Activated naive CD8-positive, alpha-beta T cell treated with anti-CD3 and anti-CD28 coated beads, Interleukin-2, amount 50 U/mL, for 16 hours (primary cell): ENCODE measurements around the gene CPOX.
"Not testable (repeated sequence)": the region's sequence is repeated elsewhere in the genome, so short reads cannot be mapped to it uniquely, and the experiment has no call there.

ENCODE experiments used
- DNase-seq: peaks from one replicate; pipeline ENCODE4 v3.0.0-alpha.2; 2020; ENCODE audit warnings: low read depth, low spot score

Gene CPOX

DNA sequence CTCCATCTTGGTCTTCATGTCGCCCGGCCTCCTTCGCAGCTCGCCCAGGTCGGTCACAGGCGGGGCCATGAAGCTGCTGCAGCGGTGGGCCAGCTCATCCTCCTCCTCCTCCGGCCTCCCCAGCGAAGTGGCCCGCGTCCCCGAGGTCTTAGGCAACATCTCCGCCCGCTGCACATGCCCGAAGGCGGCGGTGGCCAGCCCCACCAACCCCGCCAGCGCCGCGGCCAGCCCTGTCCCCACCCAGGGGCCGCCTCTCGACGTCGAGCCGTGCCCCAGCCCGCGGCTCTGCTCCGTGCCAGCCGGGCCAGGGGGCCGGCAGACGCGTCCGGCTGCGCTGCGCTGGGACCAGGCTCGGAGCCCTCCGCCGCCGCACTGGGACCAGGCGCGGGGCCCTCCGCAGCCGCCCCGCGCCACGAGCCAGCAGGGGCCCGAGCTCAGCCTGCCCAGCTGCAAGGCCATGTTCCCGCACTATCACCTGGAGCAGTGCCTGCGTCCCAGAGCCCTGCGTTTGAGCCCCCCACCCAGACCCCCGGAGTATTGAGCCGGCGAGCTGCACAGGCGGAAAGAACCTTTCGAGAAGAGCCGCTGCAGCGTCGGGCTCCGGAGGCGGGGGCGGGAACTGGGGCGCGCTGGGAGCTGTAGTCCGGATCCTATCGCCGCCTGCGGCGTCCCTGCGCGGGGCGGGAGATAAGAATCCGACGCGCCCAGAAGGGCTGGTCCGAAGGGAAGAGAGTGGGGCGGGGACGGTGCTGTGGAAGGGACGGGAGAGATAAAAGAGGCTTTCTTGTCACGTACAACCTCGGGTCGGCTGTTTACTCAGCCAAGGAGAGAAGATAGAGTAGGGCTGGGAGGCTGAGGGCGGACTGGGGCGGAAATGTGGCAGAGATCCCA is at the start of gene CPOX:
CPOX (minus strand) TSS at position 566 of the 891 bp plus-strand sequence; CDS start at position 459, 107 bp downstream.
- peak; percentile 72 for DNase-seq

DNA sequence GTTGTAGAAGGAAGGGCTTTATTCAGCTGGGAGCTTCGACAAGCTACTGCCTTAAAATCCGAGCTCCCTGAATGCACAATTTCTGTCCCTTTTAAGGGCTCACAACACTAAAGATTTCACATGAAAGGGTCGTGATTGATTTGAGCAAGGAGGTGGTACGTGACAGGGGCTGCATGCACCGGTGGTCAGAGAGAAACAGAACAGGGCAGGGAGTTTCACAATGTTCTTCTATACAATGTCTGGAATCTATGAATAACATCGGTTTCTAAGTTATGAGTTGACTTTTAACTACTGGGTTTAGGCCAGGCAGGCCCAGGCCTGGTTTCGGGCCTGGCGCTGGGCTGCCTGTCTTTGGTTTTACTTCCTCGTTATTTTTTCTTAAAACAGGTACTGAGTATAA is 49.4 kb upstream of the CPOX start:
- DNase-seq, result not testable (repeated sequence)

GRCh38 chr3:98641756-98642155 is 48.3 kb upstream of the CPOX start:
- not testable (repeated sequence) for DNase-seq

DNA sequence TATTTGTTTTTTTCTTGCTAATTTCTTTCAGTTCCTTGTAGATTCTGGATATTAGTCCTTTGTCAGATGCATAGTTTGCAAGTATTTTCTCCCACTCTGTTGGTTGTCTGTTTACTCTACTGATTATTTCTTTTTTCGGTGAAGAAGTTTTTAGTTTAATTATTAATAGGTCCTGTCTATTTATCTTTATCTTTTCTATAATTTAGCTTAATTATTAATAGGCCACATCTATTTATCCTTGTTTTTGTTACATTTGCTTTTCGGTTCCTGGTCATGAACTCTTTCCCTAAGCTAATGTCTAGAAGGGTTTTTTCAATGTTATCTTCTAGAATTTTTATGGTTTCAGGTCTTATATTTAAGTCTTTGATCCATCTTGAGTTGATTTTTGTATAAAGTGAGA is 45.1 kb upstream of the CPOX start:
- not testable (repeated sequence) for DNase-seq

DNA sequence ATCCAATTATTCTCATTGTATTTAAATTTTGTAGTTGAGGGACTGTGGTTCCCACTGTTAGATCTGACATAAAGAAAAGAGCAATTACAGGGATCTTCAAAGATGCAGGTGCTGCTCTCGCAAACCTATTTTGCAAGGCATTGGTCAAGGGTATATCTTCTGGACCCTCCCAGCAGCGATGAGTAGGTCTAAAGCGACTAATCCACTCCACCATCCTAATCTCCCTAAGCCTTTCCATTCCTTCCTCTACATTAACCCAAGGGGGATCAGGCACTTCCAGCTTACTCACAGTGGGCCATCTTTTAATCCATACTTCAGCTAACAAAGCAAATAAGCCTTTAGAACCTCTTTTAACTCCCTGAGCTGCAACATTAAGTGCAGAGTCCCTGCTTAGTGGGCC is 37.0 kb upstream of the CPOX start:
- DNase-seq, result no peak

GRCh38 chr3:98628317-98628716 is 34.9 kb upstream of the CPOX start:
- DNase-seq, result no peak

GRCh38 chr3:98626151-98626550 is 32.7 kb upstream of the CPOX start:
- no peak for DNase-seq

- DNase-seq, result no peak
These were observed 30.3 kb upstream of the CPOX start for GRCh38 chr3:98623572-98624280.

- no peak for DNase-seq
These were observed 24.4 kb upstream of the CPOX start for GRCh38 chr3:98617841-98618240.

DNA sequence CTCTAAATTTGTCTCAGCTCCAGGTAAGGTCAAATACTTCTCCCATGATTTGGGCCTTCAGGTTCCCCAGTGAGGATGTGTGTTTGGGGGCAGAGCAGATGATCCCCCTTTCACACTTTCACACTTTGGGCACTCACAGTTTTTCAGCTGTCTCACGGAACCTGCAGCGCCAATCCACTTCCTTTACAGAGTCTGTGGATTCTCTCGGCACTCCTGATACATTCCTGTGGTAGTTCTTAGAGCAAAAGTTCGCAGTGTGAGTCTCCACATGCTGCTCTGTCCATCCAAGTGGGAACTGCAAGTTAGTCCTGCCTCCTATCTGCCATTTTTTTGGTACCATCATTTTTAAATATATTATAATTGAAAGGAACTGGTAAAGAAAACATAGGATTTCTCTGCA is 20.2 kb upstream of the CPOX start:
- DNase-seq, result no peak

DNA sequence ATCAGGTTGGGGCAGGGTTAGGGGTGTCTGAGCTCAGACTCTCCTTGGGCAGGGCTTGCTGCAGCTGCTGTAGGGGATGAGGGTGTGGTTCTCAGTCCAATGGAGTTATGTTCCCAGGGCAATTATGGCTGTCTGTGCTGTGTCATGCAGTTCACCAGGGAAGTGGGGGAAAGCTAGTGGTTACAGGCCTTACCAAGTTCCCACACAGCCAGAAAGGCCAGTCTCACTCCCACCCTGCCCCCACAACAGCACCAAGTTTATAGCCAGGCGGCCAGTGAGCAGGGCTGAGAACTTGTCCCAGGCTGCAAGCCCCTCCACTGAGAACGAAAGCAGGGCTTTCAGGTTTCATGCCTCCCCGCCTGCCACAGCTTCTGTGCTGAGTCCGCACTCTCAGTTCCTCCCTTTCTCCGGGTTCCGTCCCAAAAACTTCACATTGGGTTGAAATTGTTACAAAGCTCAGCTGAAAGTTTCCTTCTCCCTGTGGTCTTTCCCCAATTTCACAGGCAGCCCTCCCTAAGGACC is 19.6 kb upstream of the CPOX start:
- DNase-seq, result no peak

GRCh38 chr3:98612587-98612986 is 19.2 kb upstream of the CPOX start:
- DNase-seq, result no peak

DNA sequence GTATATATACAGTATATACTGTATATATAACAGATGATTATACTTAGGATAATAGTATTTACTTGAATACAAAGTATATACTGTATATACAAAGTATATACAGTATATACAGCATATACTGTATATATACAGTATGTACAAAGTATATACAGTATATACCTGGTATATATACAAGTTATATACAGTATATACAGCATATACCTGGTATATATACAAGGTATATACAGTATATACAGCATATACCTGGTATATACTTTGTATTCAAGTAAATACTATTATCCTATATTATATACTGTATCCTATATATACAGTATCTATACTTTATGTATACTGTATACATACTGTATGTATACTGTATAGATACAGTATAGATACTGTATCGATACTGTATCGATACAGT is 14.6 kb upstream of the CPOX start:
- no peak for DNase-seq

DNA sequence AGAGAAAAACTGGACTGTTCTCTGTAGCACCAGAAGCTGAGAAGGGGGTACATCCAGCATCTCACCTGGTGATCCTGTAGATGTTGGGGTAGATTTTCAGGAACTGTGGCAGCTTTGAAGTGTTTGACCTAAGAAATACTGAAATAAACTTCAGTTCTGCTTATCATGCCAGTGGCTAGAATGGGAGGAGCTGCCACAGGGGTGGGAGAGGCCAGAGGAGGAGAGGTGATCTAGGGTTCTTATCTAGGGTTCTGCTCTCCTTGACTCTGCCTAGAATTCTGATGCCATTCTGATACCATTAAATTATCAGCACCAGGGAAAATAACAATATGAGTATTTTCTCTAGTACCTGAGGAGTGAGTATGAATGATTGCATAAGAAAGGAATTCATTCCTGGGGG is 10.2 kb upstream of the CPOX start:
- no peak for DNase-seq

DNA sequence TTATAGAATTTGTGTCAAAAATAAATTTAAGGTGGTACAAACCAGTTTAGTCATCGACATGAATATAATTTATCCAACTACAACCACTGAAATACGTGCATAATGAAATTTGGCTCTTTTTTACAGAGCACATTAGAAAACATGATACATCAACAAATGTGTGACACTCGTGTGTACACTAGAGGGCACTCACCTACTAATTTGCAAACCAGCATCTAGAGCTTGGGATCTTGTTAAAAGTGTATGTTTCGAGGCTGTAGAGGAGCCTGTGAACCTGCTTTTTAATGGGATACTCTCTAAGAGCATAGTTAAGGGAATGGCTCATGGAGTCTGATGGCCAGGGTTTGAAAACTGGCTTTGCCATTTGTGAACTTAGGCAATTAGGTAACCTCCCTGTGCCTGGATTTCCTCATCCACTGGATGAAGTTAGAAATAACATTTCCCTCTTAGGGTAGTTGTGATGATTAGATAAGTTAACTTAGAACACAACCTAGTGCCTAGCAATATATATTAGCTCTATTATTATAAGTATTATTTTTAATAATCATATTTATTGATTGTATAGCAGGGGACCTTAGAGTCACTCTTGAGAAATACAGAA is 8.8 kb upstream of the CPOX start:
- DNase-seq, result no peak

DNA sequence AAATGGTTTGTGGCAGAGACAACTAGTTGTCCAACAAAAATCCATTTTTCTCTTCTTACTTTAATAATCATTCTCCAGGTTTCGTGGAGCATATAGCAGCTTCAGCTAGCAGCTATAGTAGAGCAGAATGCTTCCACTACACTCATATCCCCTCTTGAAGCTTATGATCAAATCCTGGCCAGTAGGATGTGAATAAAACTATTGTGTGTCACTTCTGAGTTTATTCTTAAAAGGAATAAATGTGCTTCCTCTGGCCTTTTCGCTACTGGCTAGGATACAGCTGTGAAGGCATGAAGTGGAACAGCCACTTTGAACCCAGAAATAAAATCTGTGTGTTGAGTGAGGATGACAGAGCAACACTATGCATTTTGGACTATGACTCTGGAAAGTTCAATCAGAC is 7.8 kb upstream of the CPOX start:
- DNase-seq, result no peak

DNA sequence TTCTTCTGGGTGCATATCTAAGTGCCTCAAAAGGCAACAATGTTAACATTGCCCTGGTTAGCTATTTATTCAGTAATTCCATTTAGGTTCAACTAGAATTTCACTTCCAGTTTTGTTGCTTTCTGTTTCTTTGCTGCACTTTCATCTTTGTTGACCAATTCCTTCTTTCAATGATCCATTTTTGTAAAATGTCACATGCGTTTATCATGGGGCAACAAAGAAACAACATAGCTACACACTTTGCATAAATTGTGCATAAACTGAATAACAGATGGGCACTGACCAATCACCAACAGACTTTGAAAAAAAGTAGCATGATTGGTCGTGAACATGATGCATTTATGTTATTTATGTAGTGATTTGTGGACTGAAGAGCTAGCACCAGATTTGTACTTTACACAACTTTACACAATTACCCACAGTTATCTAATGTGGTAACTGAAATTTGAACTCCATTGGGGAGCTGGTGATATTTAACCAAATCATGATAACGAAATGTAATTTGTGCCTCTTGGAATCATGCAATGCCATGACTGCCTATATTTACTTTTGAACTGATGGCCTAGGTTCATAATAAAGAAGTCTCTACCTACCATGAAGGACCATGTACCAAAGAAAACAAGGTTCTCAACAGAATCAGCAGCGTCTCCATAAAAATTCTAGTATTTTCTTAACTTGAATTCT is 7.1 kb upstream of the CPOX start:
- DNase-seq, result no peak

DNA sequence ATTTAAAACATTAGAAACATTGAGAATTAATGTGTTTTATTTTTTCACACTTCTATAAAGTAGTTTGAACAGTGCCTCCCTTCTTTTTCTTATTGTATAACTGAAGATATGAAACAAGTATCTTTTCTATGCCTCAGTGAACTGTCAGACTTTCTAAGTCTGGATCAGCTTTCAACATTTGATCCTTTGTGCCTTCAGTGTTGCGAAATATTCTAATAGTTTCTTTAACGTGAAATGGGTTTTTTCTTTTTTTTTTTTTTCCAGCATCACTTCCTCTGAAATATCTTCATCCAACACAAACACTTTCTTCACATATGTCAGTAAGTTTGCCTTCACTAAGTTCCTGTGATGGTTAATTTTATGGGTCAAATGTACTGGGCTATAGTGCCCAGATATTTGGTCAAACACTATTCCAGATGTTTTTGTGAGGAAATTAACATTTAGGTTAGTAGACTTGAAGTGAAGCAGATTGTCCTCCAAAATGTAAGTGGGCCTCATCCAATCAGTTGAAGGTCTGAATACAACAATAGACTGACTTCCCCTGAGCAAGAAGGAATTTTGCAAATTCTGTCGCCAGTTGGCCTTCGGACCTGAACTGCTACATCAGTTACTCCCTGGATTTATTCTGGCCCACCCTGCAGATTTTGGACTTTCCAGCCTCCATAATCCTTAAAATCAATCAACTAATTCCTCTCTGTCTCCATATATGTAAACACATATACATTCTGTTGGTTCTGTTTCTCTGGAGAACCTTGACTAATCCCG is 6.4 kb upstream of the CPOX start:
- no peak for DNase-seq

DNA sequence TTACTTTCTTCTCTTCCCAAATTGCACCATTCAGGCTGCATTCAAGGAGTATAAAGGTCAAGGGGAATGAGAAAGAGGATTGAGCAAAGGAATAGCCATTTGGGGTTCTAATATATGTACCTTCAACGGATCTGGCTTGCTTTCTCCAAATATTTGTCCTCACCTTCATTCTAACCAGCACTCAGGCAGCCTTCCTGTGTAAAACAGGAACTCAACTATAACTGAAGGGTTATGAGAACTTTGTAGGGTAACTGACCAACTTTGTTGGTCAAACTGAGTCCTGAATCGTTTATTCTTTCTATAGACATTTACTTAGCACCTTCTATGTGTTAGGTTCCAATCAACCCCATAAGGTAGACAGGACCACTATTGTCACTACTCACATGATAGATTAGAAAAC is 5.1 kb upstream of the CPOX start:
- no peak for DNase-seq

DNA sequence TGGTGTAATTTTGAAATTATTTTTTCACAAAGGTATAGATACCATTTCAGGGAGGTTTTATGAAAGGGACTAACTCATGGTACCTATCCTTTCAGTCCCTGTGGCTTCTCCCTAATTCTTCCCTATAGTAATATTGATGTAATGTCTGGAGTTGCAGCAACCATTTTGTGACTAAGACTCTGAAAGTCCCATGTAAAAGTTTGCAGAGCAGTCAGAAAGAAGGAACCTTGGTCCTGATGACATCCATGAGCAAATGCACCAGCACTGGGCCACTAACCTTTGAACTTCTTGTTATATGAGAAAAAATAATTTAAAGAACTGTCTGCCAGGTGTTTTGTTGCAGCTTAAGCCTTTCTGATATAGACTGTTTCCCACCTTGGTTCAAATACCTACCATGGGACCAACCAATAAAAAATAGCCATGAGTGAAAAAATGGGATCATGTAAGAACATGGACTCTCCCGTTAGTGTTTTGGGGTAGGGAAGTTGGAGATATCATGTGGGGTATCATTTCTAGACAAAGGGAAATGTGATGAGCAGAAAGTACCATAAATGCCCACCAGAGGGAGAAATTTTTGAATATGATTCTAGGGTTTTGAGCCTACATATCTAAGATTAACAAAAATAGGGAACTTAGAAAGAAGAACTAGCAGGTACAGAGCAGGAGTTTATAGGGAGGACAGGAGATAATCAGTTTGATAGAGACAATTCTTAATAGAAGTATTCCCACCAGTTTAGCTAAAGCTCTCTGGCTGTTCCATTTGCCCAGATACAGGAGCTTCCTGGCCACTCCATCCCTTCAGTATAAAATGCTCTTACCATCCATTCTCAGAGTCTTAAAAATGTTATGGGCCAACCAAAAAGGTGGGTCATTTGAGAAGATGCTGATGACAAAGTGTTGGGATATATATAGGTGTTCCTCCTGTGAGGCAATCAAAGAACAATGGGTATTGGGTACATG is 3.4 kb upstream of the CPOX start:
- no peak for DNase-seq
